GM21526 (cell line): ENCODE data around the gene C2orf81.
"Not testable (repeated sequence)": the region's sequence is repeated elsewhere in the genome, so short reads cannot be mapped to it uniquely, and the experiment has no call there.

Source experiments
- ATAC-seq: cut with Tn5 transposase; IDR thresholded peaks from one replicate; pipeline ENCODE4 v1.9.1; 2021; ENCODE audit warnings: moderate library complexity; ENCODE audit not compliant: unreplicated experiment, low FRiP score

Gene C2orf81

DNA sequence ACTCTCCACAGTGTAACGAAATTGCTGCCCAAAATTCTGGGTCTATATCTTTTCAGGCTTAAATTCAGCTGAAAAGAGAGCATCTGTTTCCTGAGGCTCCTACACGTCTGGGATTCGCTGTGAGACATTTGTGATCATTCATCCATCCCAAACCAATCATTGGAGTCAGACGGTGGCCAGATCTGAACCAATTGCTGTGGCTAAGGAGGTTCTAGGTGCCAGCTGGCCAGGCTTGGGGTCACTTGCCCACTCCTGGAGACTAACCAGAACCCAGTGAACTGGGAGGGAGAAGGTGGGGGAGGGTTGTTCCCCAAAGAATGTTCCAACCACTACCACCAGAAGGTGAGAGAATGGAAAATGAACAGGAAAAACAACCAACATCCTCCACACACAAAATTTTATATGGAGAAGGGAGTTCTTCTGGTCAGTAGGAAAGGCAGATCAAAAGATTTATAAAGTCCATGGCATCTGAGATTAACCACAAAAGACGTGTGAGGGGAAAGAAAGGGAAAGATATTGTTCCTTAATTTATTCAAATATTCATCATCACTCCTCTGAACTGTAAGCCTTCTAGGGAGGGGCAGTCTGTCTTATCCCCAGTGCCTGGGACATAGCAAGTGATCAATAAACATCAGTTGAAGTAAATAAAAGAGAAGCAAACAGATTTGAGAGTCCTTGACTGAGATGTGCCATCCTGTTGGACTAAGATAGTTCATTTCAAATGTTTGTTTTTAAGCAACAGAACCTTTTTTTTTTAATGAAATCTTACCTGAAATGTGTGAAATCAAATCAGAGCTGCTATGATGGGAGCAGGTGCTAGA, 23.3 kb upstream of the C2orf81 start:
- ATAC-seq, result no peak

GRCh38 chr2:74442483-74443297, 21.3 kb upstream of the C2orf81 start:
- ATAC-seq, result not testable (repeated sequence)

DNA sequence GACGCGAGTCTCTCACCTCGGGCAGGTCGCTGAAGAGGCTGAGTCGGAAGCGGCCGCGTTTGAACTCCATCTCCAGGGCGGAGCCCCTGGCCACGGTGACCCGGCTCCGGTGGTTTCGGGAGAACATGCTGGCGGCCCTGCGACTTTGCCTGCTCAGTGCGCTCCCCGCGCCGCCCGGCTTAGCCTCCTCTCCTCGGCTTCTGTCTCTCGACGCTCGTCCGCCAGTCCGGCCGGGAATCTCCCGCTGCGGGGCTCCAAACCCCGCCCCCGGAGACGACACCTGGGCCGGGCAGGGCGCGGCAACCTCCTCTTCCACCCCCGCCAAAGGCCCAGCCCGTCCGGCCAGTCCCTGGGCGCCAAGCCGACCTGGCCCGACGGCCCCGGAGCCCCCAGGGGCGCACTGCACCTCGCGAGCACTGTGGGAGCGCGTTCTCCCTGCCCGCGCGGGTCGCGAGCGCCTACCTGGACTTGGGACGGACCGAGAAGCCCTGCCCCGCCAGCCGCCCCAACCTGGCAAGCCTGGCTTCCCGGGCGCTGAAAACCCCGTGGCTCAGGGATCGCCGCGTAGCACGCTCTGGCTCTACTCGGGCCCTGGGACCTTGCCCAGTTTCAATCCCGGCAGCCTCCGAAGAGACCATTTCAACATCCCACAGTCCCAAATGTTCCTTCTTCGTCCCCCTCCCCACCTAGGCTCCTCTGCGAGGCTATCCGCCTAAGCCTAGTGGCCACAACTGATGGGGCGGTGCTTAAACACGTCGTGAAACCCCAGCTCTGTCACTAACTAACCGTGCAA, 20.5 kb upstream of the C2orf81 start, which contains the start of gene RTKN:
RTKN (minus strand) TSS at position 248 of the 793 bp plus-strand sequence; CDS start at position 127, 121 bp downstream.
- no peak for ATAC-seq

GRCh38 chr2:74441170-74441689, 19.8 kb upstream of the C2orf81 start:
- ATAC-seq, result no peak

DNA sequence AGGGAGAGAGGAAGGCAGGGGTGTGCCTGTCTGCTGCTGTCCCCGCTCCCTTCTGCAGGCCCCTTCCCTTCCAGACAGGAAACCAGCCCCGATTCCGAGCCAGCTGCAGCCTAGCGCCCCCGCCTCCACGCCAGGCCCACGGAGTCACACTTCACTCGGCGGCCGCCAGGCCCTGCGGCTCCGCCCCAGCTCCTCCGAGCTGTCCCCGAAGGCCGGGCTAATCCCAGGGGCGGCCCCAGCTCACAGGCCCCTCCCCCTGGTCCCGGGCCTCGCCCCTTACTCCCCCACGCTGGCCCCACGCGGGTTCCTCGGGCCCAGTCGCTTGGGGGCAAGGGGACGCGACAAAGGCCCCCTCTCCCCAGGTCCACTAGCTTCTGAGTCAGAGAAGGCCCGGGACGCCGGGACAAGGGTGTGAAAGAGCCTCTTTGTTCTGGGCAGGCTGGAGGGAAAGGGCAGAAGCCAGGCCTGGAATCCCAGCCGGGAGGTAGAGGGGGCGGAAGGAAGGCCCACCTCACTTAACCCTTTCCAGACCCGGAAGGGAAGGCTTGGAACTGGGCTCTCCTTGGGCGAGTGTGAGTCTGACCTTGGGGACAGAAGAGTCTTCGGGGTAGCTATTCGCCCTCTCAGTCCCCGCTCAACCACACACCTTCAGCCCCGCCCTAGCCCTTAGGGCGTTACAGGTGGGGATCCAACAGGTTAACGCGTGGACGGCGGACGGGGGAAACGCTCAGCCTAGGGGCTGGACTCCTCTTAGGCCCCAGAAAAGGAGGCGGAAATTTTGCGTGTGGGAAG, 19.2 kb upstream of the C2orf81 start:
- ATAC-seq, result peak; percentile 74

DNA sequence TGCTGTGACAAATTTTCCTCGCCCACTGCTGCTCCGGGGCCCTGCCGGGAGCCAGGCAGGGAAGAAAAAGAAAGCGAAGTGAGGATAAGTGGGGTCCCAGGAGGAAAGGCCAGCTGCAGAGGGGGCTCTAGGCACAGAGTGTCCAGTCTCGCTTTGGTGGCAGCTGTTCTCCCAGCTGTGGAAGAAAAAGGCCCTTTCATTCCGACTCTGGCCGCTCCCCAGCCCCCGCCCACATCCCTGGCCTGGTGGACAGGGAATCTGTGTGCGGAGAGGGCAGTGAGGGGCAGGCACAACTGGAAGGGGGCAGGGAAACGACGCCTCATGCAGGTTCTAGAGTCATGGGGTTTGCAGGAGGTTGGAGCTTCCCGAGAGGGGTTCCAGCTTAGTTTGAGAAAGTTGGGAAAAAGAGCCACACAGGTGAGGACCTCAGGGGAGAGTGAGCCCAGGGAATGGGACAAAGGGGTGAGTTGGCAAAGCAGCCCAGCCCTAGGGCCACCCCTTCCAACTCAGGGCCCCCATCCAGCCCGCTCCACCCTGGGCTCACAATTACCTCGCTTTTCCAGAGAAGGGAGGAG, 18.5 kb upstream of the C2orf81 start:
- ATAC-seq, result no peak

GRCh38 chr2:74439373-74439772, 18.0 kb upstream of the C2orf81 start:
- no peak for ATAC-seq

DNA sequence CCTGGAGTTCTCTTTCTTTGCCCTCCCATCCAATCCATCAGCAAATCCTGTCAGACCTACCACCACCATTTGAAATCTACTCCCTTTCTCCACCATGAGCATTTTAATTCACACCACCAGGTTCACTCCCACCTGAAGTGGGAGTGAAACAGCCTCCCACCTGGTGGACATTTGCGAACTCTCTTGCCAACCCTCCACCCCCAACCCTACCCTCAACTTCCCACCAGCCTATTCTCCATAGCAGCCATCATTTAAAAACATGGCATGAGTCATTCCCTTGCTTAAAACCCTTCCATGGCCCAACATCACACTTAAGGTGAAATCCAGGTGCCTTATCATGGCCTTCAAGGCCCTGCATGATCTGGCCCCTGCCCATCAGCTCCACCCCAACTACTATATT, 16.8 kb upstream of the C2orf81 start:
- no peak for ATAC-seq

GRCh38 chr2:74436848-74437695, 15.7 kb upstream of the C2orf81 start:
- no peak for ATAC-seq

- no peak for ATAC-seq
Observed at GRCh38 chr2:74436111-74436805, 14.8 kb upstream of the C2orf81 start.

GRCh38 chr2:74430502-74430901, 9.1 kb upstream of the C2orf81 start:
- ATAC-seq, result no peak

DNA sequence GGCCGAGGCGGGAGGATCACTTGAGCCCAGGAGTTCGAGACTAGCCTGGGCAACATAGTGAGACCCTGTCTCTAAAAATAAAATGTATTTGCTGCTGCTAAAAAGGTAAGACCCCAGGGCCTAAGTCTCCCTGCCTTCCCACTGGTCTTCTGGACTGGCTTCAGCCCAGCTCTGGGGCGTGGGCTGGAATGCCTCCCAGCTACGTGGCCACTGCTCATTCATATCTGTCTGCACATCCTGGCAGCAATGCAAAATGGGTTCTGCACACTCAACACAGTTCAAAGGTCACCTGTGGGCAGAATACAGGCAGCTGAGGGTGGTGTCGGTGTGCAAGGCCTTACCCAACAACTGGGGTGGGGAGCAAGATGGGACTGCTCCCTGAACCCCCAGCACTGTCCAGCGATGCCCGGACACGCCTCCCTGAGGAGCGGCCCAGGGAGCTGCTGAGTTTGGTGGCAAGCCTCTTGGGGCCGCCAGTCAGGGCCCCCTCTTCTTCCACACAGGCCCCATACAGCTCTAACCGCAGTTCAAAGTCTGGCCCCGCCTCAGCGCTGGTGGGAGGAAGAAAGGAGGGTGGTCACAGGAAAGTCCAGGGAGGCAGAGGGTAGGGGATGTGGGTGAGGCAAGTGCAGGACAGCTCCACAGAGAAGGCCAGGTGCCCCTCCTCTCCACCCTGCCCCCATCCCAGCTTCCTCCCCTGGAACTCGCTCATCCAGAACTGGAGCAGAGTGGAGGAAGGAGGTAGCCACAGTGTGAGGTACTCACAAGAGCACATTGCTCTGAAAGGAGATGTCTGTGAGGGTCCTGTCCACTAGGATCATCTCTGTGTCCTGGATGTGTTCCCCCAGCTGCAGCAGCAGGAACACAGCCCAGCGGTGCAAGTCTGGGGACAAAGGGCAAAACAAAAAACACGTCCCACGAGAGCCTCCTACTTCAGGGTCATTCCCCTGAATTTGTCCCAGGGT, 8.3 kb upstream of the C2orf81 start:
- no peak for ATAC-seq

DNA sequence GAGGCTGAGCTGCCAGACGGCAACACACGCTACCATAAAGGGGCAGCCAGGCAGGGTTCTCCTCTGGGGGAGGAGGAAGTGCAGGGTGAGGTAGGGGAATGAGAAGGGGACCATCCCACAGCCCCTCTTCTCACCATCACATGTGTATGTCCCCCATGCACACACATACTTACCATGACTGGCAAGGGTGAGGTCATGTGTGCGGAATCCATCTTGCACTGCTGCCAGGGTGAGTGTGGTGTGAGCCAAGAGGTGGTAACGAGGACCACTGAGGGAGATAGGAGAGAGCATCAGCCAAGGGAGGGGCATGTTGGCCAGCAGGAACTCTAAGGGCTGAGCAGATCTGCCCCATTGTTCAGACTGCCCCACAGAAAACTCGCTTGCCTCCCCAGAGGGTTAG, 7.3 kb upstream of the C2orf81 start:
- no peak for ATAC-seq

DNA sequence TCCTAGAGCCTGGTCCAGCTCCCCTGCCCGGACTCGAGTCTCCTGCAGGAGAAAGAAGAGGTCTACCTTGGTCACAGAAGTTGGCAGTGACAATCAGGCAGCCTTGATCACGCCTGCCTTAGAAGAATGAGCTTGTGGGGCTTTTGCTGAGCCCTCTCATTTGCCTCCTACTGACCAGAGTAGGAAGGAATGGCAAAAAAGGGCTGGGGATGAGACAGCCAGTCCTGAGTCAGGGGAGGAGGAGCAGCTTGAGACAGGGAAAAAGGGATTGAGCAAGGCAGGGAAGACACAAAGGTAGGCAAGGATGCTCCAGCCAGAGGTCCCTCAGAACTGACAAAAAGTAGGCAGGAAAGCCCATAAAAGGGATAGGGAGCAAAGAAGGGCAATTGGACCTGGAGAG, 6.1 kb upstream of the C2orf81 start:
- no peak for ATAC-seq

- ATAC-seq, result no peak
Observed at GRCh38 chr2:74426181-74426758, 4.9 kb upstream of the C2orf81 start.

- no peak for ATAC-seq
Observed at GRCh38 chr2:74425523-74425922, 4.1 kb upstream of the C2orf81 start.
